Measurements from ENCODE around the gene CFAP100.

Gene CFAP100

GRCh38 chr3:126460381-126460780, 65.7 kb downstream of the CFAP100 start:
- no peak for DNase-seq (ENCODE audit: low read depth, low spot score)

DNA sequence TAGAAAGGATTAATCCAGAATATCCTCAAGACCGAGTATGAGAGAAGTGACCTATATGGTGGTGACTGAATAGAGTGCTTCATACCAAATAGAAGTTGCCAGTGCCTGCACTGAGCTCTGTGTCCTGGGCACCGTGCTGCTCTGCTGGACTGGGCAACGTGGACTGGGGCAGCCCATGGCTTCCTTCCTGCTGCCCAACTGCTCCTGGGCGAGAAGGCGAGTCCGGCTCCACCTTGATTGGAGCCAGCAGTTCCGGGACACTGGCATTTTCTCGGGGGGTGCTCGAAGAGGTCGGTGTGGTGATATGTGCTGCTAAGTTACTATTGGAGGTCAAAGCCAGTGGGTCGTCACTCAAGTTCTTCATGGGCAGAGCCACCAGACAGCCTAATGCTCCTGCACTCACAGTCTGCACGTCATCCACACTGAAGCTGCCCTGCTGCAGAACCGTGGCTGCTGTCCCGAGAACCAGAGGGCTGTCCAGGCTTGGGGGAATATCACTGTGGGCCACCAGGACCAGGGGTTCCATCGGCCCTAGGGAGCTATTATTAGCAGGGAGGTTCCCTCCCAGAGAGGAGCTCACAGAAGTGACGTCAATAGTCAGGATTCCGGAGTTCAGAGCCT, 66.9 kb downstream of the CFAP100 start:
- DNase-seq (ENCODE audit: low read depth, low spot score): no peak

DNA sequence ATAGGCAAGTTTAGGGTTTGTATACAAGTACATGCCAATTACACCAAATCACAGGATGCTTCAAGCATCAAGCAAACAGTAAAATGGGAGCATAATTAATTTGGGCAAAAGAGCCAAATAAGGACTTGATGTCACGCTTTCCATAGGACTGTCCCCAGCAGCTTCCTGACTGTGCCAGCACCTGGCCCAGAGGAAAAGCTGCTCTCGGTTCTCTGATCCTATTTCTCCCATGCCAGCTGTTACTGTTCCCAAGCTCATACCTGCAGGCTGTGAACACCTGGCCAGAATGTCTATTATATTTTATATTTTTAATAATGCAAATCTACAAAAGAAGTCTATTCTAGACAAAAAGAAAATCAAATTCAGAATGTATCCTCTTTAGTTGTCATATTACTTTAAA, 68.8 kb downstream of the CFAP100 start:
- no peak for DNase-seq (ENCODE audit: low read depth, low spot score)

DNA sequence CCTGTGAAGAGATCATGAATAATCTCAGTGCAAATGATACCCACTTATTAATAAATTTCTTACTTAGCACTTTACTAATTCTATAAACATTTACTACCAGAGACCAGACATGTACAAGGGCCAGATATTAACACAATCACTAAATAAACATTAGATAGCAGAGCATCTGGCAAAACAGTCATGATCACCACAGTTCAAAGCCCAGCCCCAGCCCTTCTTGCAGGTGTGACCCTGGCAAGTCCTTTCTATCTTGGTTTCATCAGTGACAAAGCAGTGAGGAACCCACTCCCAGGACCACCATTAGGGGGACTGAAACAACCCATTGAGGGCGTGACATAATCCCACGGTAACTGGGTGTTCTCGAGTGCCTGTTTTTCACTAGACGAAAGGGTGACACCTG, 69.4 kb downstream of the CFAP100 start:
- DNase-seq (ENCODE audit: low read depth, low spot score): no peak

GRCh38 chr3:126464494-126464893, 69.8 kb downstream of the CFAP100 start:
- no peak for DNase-seq (ENCODE audit: low read depth, low spot score)

GRCh38 chr3:126464997-126465396, 70.3 kb downstream of the CFAP100 start:
- DNase-seq (ENCODE audit: low read depth, low spot score): no peak

GRCh38 chr3:126465928-126466544, 71.3 kb downstream of the CFAP100 start:
- no peak for DNase-seq (ENCODE audit: low read depth, low spot score)

GRCh38 chr3:126466886-126467610, 72.3 kb downstream of the CFAP100 start:
- DNase-seq (ENCODE audit: low read depth, low spot score): no peak

- no peak for DNase-seq (ENCODE audit: low read depth, low spot score)
Measured at GRCh38 chr3:126467611-126467955, 72.9 kb downstream of the CFAP100 start.

DNA sequence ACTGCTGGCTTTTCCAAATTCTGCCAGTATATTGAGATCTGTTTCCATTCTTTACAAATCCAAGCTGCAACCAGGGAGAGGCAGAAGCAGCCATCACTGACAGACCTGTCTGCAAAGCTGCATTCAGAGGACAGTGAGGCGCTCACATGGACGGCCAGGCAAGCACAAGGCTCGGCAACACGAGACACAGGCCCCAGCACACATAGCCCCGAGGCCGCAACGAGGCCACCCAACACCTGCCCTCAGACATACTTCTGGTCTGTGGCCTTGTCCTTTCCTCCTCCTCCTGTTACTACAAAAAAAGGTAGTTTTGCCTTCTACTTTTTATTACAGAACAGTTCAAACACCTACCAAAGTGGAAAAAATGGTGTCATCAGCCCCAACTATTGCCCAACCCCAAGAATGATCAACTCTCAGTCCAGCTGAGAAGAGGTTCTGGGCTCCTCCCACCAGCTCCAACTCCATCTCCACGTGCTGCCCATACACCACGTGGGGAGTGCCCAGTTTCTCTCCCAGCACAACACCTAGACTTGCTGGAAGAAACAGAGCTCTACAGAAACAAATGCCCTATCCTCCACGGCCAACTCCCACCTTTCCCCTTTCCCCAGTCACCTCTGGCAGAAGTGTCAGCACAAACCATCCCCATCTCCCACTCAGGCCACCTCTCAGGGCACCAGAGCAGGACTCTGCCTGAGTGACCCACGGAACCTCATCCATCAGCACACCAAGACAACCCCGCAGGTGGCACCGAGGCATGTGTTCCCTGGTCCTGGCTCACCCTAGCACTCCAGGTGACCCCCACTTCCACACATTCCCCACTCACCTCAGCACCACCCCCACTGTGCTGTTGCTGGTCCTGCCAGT, 73.6 kb downstream of the CFAP100 start:
- no peak for DNase-seq (ENCODE audit: low read depth, low spot score)

- no peak for DNase-seq (ENCODE audit: low read depth, low spot score)
Measured at GRCh38 chr3:126469479-126469878, 74.8 kb downstream of the CFAP100 start.

- DNase-seq (ENCODE audit: low read depth, low spot score): peak; percentile 32
Measured at GRCh38 chr3:126472277-126473006, 77.7 kb downstream of the CFAP100 start.

- DNase-seq (ENCODE audit: low read depth, low spot score): peak; percentile 37
Measured at GRCh38 chr3:126473292-126474168, 78.8 kb downstream of the CFAP100 start.

- DNase-seq (ENCODE audit: low read depth, low spot score): peak; percentile 59
Measured at GRCh38 chr3:126474498-126475412, 80.0 kb downstream of the CFAP100 start.

DNA sequence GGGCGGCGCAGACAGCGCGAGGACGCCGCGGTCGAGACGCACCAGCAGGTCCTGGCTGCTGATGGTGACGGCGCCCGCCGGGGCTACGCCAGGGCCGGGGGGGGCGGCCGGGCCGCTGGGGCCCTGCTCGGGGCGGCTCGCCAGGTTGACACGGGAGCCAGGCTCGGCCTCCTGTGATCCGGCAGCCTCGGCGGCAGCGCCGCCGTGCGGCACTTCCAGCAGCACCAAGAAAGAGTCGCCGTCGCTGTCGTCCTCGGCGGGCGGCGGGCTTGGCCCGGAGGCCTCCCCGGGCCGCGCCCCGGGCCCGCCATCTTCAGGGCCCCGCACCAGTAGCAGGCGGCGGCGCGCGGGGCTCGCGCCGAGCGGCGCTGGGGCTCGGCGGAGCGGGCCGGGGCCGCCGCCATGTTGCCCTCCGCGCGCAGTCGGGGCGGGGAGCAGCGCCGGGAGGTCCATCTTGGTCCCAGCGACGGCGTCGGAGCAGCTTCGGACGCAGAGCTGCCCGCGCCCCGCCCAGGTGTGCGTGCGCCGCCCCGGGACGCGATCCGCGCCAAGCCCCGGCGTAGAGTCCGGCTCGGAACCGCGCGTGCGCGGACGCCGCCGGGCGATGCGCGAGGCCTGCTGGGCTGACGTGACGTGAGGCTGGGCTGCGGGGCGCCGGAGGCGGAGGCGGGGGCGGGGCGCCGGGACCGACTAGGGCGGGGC, 80.9 kb downstream of the CFAP100 start, which contains the start of gene ZXDC:
Gene ZXDC (minus strand): TSS at position 479 of the 702 bp plus-strand sequence. CDS start 26 bp downstream, at position 453.
- peak; percentile 88 for DNase-seq (ENCODE audit: low read depth, low spot score)

- DNase-seq (ENCODE audit: low read depth, low spot score): peak; percentile 76
Measured at GRCh38 chr3:126476166-126477060, 81.7 kb downstream of the CFAP100 start.

DNA sequence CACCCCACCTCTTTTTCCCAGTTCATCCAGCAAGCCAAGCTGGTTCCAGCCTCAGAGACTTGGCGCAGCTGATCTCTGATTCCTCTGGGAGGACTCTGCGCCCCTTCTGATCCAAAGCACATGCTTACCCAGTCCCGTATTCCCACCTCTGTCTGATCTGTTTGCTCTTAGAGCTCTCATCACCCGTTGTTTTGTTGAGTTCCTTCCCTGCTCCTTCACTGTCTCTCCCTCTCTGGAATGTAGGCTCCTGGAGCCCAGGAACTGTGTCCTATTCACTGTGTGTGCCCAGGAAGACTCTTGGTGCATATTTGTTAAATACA, 82.3 kb downstream of the CFAP100 start:
- no peak for DNase-seq (ENCODE audit: low read depth, low spot score)

All from ELF-1 (cell line).